ENCODE measurements around the gene DIDO1. TPM values are rescaled to one million over a fixed set of nuclear protein-coding genes. Genes with fewer than 3 reads are reported as not detected.

The DIDO1 gene
- total and polyA plus RNA-seq, 2 of the 13 experiments (the other 11 are each of a cell fraction or from before 2014, with no cell fraction given), result 75.0 to 75.1 TPM

DNA sequence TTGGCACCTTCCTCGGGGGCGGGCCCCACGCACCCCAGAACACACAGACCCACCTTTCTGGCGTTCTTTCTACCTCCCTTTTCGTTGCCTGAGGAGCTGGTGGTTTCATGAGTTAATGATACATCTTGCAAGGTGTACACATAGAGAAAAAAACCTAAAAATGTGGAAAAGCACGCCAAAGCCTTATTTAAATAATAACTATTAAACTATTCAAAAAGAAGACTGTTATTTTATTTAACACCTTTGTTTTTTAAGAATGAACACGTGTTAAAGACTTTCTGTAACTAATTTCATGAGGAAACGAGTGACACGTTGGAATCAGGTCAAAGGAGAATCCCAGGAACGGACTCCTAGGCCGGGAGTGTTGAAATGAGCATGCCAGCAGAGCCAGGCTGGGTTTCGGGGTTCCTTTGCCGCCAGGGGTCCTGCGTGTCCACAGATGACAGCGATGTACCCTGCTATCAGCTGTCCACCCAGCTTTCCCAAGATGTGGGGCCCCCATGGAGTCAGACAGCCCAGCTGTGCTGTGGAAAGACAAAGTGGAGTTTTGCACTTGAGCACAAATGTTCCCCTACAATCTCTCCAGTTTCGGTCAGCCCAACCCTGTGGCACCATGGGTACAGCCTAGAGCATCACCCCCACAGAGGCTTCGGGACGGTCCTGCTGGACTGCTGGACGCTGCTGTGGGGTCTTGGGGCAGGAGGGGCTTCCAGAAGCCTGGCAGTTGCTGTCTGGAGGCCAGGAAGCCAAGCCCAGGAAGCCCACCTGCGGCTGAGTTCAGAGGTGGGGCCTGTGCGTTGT, 42.3 kb upstream of the DIDO1 start (continued):
- TF ChIP-seq, protein P1, sequence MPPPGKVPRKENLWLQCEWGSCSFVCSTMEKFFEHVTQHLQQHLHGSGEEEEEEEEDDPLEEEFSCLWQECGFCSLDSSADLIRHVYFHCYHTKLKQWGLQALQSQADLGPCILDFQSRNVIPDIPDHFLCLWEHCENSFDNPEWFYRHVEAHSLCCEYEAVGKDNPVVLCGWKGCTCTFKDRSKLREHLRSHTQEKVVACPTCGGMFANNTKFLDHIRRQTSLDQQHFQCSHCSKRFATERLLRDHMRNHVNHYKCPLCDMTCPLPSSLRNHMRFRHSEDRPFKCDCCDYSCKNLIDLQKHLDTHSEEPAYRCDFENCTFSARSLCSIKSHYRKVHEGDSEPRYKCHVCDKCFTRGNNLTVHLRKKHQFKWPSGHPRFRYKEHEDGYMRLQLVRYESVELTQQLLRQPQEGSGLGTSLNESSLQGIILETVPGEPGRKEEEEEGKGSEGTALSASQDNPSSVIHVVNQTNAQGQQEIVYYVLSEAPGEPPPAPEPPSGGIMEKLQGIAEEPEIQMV (CRISPR knock-in tag; IDR thresholded peaks at IDR 0.05; ENCODE audit: low read depth), result peak; percentile 83; the same call in 1 of the 2 replicates
- TF ChIP-seq HMGA1 (CRISPR knock-in tag; conservative IDR thresholded peaks at IDR 0.05) (no peak), ZNF121 (CRISPR knock-in tag; IDR thresholded peaks at IDR 0.05) (no peak), HHEX (CRISPR knock-in tag; IDR thresholded peaks at IDR 0.05) (no peak), FOXJ3 (CRISPR knock-in tag; IDR thresholded peaks at IDR 0.05; ENCODE audit: borderline replicate concordance) (peak; percentile 55; the same call in 1 of the 2 replicates), HNRNPL (IDR thresholded peaks at IDR 0.05; ENCODE audit: low read depth, low read length) (no peak), CBFB (CRISPR knock-in tag; IDR thresholded peaks at IDR 0.05) (no peak), RNF2 (conservative IDR thresholded peaks at IDR 0.05; ENCODE audit: low read depth) (no peak), ZNF251 (CRISPR knock-in tag; IDR thresholded peaks at IDR 0.05) (no peak), CCDC6 (CRISPR knock-in tag; IDR thresholded peaks at IDR 0.05) (peak; percentile 73; the same call in 1 of the 2 replicates), CAMTA2 (CRISPR knock-in tag; IDR thresholded peaks at IDR 0.05; ENCODE audit: borderline replicate concordance) (no peak), SMARCE1 (IDR thresholded peaks at IDR 0.05; ENCODE audit: borderline replicate concordance) (no peak), ZNF296 (CRISPR knock-in tag; conservative IDR thresholded peaks at IDR 0.05) (peak; percentile 72; the same call in 1 of the 2 replicates), STAT5B (CRISPR knock-in tag; IDR thresholded peaks at IDR 0.05) (no peak), REL (CRISPR knock-in tag; conservative IDR thresholded peaks at IDR 0.05) (peak; percentile 57; the same call in 1 of the 2 replicates)
- TF ChIP-seq, protein P2, sequence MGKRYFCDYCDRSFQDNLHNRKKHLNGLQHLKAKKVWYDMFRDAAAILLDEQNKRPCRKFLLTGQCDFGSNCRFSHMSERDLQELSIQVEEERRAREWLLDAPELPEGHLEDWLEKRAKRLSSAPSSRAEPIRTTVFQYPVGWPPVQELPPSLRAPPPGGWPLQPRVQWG (CRISPR knock-in tag; IDR thresholded peaks at IDR 0.05; ENCODE audit: borderline replicate concordance, low read depth), result no peak
- TF ChIP-seq, protein P3, sequence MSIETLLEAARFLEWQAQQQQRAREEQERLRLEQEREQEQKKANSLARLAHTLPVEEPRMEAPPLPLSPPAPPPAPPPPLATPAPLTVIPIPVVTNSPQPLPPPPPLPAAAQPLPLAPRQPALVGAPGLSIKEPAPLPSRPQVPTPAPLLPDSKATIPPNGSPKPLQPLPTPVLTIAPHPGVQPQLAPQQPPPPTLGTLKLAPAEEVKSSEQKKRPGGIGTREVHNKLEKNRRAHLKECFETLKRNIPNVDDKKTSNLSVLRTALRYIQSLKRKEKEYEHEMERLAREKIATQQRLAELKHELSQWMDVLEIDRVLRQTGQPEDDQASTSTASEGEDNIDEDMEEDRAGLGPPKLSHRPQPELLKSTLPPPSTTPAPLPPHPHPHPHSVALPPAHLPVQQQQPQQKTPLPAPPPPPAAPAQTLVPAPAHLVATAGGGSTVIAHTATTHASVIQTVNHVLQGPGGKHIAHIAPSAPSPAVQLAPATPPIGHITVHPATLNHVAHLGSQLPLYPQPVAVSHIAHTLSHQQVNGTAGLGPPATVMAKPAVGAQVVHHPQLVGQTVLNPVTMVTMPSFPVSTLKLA (IDR thresholded peaks at IDR 0.05), result no peak
- TF ChIP-seq, protein P4, sequence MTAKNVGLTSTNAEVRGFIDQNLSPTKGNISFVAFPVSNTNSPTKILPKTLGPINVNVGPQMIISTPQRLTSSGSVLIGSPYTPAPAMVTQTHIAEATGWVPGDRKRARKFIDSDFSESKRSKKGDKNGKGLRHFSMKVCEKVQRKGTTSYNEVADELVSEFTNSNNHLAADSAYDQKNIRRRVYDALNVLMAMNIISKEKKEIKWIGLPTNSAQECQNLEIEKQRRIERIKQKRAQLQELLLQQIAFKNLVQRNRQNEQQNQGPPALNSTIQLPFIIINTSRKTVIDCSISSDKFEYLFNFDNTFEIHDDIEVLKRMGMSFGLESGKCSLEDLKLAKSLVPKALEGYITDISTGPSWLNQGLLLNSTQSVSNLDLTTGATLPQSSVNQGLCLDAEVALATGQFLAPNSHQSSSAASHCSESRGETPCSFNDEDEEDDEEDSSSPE (CRISPR knock-in tag; IDR thresholded peaks at IDR 0.05), result no peak
- TF ChIP-seq, protein P5, sequence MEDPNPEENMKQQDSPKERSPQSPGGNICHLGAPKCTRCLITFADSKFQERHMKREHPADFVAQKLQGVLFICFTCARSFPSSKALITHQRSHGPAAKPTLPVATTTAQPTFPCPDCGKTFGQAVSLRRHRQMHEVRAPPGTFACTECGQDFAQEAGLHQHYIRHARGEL (CRISPR knock-in tag; IDR thresholded peaks at IDR 0.05), result no peak
- TF ChIP-seq, protein P6, sequence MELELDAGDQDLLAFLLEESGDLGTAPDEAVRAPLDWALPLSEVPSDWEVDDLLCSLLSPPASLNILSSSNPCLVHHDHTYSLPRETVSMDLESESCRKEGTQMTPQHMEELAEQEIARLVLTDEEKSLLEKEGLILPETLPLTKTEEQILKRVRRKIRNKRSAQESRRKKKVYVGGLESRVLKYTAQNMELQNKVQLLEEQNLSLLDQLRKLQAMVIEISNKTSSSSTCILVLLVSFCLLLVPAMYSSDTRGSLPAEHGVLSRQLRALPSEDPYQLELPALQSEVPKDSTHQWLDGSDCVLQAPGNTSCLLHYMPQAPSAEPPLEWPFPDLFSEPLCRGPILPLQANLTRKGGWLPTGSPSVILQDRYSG (CRISPR knock-in tag; IDR thresholded peaks at IDR 0.05), result no peak

Data from HepG2 (cell line).